NCI-H1930 (cell line): ENCODE data around the gene TERC.

ENCODE experiments used
- DNase-seq, 2 experiments: peaks; one replicate each; lab custom pipeline; 2025; lab: John Stamatoyannopoulos, UW

TERC gene

DNA sequence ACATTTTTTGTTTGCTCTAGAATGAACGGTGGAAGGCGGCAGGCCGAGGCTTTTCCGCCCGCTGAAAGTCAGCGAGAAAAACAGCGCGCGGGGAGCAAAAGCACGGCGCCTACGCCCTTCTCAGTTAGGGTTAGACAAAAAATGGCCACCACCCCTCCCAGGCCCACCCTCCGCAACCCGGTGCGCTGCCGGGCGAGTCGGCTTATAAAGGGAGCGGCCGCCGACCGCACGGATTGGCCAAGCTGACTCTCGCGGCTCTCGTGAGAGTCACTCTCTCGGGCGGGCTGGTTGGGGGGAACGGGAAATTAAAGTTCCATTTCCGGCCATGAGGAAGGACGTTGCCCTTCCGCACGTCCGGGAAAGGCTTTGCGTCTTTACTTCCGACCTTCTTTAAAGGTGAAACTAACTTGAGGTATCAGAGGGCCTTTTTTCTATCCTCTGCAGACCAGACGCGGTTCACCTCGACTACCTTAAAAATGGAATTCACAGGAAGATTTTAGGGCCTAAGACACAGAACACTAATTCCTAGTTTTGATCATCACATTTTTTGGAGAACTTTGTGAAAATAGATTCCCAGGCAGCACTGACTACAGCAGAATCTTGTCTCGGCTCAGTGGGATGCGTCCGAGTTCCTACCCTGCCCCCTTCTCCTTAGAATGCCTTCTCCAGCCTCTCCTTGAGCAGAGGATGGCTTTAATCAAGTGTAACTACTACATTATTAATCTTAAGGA, at the start of gene TERC:
TERC (minus strand) TSS at position 179 of the 731 bp plus-strand sequence.
- DNase-seq = peak; percentile 90 to 92

DNA sequence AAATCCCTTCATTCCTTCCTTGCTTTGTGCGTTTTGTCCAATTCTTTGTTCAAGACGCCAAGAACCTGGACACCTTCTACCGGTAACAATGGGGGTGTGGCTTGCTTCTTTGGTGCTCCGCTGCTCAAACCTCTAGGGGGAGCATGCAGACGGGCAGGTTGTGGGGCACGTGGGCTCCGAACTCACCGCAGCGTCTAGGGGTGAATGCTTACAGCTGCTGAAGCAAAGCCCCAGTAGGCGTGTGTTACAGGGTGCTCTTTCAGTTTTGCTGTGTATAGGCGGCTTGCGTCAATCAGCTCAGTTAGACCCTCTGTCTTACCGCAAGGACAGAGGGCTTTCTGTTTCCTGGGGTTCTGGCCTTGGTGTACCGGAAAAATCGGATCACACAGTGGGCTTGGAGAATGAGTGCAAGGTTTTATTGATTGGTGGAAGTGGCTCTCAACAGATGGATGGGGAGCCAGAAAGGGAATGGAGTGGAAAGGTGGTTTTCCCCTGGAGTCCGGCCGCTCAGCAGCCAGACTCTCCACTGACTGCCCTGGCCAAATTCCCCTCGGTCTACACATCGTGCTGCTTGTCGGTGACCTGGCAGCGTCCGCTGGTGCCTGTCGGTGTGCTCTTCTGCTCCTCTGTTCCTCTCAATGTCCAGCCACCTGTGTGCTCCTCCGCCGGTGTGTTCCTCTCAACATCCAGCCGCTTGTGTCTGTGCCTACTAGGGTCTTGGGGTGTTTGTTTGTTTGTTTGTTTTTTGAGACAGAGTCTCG, 49.1 kb upstream of the TERC start:
- DNase-seq = peak; percentile 13 to 18

DNA sequence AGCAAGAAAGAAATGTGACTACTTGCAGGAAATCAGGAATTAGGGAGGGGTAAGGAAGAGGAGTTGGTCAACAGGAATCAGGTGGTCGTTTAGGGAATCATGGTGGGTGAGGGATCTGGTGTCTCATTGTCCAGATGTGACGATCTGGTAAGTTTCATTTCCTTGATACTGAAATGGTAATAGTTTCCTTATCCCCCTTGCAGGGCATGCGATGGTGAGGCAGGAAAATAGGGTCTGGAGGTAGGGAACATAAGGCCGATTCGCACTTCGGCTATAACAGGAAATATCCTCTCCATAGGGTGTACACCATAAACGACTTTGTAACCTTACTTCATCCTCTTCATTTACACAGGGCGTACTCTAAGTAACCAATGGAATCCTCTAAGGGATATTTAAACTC, 48.4 kb upstream of the TERC start:
- DNase-seq = no peak

- peak; percentile 47 to 55 for DNase-seq
These were observed 47.7 kb upstream of the TERC start, which contains the start of the genes LRRC34 and LRRIQ4 for GRCh38 chr3:169812332-169813235. Gene LRRC34 (minus strand): TSS chr3:169812904. CDS start chr3:169812548, 356 bp downstream. Gene LRRIQ4 (plus strand): TSS chr3:169812870. CDS start chr3:169821922, 9,052 bp downstream.

GRCh38 chr3:169811631-169812331, 46.9 kb upstream of the TERC start:
- peak; percentile 12 to 14 for DNase-seq

DNA sequence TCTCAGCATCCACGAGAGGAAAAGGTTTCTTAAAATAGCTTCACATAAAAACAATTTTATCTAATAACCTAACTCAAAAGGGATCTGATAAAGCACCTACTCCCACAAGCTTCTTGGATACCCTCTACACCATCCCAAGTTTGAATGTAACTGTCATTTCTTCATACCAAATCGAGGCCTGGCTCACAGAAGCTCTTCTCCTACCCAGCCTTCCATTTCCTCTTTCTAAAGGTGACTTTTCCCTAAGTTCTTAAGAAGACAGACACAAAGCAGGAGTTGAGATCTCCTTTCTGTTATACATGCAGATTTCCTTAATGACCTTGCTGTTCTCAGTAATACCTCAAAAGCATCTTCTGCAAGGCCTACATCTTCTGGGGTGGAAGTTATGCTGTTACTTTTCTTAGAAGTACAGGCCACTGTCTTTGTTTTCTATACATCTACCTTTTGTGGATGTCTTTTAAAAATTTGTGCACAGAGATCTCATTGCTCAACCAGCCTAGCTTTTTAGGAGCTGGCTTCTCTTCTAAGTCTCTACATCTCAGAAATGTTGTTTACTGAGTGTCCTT, 44.5 kb upstream of the TERC start:
- DNase-seq = no peak

- no peak for DNase-seq
These were observed 39.8 kb upstream of the TERC start for GRCh38 chr3:169804681-169805080.

- no peak for DNase-seq
These were observed 27.5 kb upstream of the TERC start for GRCh38 chr3:169792359-169792758.

DNA sequence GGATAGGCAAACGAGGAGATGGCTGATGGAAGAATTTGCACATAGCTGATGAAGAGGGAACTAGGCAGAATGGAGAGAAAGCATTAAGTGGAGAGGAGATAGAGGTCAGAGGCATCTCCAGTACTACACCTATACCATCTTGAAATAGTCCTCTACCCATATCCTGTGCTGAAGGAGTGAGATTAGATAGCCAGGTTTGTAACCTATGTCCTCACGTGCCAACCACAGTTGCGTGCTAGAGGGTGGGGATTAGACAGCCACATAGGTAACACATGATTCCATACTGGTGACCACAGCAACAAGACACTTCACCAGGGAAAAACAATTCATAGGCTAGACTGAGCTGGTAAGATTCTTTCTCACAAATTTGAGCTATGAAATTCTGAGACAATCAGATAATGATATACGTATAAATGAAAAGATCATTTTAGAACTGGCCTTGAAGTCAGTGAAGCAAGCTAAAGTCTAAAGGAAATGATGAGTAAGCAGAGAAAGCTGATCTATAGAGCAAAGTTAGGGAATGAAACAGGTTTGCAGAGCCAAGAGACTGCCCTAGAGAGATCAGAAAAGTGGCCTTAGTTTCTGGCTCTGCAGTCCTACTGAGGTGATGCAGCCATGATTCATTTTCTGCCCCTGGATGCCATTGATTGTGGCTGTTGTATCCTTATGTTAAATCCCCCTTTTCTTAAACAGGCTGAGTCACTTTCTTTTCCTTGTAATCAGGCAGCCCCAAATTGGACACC, 26.0 kb upstream of the TERC start:
- no peak for DNase-seq

DNA sequence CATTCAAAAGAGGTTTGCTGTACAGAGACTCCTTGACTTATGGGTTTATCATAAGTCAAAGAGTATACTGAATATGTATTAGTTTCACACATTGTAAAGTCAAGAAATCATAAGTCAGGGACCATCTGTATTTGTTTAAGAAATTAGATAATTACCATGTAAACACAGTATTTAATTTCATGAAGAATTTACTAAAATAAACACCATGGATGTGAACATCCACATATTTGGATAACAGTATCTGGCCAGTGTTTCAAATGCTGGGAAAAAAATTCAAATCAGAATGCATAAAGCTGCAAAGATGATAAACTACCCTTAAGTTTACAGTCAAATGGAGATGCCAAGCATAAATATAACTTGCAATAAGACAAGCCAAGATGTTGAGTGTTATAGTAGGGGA, 25.4 kb upstream of the TERC start:
- DNase-seq = no peak

DNA sequence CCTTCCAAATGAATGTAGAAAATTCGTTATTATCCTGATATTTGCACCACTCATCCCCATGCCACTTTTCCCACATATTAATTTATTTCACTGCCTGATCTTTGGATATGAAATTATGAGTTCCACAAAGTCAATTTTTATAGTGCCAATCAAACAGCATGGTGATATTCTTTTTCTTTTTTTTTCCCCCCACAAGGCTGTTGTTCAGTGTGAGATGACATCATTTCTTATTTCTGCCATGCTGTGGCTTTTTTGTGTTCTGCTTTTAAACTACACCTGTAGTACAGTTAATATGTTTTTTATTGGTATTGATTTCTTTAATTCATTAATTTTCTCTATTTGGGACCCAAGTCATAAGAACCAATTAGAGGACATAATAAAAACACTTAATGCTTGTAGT, 22.9 kb upstream of the TERC start:
- DNase-seq = no peak

- DNase-seq = no peak
These were observed 22.3 kb upstream of the TERC start for GRCh38 chr3:169787120-169787519.

DNA sequence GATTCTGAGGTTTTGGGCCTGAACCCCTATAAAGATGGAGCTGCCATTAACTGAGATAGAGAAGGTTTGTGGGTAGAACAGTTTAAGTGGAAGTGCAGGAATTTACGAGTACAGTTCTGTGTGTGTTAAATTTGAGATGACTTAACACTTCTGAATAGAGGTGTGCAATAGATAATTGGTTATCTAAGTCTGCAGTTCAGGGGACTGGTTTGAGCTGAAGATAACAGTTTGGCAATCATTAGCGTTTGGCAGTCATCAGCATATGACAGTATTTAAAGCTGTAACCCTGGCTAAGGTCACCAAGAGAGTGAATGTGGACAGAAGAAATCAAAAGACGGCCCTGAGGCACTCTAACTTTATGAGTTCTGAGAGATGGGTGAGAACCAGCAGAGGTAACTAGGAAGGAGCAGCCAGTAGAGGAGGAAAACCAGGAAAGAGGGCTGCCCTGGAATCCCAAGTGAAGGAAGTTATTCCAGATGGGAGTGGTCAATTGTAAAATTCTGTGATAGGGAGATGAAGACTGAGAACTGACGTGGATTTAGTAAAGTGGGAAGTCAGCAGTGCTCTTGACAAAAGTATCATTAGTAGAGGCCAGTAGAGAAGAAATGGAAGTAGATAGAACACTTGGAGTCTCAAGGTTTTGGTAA, 16.5 kb upstream of the TERC start:
- DNase-seq = no peak

DNA sequence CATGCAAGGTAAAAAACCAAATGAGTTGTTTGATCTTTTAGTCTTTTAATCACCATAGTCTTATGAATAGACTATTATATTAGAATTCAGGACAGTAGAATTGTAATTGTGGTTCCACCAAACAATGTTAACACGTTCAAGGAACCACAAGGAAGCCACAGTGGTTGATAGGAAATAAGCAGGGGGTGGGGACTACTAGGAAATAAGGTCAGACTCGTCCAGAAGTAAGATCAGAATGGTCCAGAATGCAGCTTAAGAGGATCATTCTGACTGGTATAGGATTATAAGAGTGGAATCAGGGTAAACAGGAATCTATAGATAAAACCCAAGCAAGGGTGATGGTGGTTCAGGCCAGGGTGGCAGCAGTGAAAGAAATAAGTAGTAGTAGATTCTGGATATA, 15.9 kb upstream of the TERC start:
- DNase-seq = no peak

DNA sequence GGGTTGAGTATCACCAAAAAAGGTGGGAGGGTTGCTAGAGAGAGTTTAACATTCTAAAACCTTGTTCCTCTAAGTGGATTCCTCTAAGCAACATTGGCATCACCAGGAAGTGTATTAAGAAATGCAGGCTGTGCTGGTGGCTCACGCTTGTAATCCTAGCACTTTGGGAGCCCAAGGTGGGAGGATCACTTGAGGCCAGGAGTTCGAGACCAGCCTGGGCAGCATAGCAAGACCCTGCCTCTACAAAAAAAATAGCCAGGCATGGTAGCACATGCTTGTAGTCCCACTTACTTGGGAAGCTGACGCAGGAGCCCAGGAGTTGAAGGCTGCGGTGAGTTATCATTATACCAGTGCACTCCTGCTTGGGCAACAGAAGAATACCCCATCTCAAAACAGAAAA, 13.0 kb upstream of the TERC start:
- DNase-seq = no peak

- no peak for DNase-seq
These were observed 9.3 kb upstream of the TERC start for GRCh38 chr3:169774186-169774585.

DNA sequence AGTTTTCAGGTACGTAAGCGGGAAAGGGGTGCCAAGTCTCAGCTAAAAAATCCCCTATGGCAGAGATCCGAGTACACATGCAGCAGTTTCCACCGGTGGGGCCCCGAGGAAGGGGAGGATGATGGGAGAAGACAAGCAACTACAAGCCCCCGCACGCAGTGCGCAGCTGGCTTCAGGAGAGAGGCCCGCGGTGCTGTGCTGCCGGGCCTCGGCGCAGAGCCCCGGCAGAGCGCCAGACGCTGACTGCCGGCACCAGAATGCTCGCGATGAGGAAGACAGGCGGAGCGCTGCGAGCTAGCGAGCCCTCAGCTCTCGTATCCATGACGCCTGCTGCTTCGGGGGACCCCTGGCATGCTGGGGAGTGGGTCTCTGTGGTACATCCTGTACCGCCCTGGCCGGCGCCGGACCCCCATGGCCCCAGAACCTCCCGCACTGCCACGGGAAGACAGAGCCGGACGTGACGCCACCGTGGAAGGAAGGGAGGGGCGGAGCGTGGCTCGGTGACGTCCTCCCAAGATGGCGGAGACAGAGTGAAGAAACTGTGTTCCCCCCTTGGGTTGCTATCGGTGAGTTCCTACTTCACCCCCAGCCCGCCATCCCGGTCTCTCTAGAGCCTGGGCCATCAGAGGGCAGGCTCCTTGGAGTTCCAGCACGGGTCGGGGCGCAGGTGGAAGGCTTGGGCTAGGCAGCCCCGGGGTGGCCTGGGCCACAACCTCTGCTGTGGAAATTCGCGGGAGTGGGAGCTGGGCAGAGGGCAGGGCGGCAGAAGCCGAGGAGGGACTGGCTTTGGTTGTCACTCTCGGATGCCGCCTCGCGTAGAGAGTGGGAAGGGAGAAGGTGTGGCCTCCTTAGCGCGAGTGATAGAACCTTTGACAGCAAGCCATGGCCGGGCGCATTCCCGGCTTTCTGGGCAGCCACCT, 8.3 kb upstream of the TERC start, which contains the start of gene MYNN:
MYNN (plus strand) TSS at position 500 of the 920 bp plus-strand sequence. CDS start 900 bp downstream, outside the sequence.
- peak; percentile 75 to 84 for DNase-seq

DNA sequence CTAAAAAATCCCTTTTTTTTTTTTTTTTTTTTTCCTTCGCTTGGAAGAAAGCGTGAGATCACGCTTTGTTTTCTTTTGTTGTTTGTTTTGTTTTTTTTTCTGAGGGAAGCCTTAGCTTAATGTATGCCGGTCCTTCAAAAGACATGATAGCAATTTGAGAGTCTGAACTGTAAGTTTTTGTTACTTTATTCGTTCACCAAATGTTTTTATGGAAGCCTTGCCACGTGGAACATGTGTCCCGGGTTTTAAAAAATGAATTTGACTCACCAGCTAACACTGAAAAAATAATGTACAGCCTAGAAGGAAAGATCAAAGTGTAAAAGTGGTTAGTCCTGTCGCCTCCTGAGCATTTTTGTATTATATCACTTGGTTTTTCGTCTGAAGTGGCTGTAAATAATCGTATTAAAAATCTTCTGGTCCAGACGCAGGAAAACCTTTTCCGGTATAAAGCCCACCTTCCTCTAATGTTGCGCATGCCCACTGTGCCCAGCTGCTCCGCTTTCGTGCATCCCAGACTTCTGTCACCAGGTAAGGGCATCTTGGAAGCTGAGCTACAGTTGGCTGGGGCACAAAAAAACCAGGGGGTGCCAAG, 7.5 kb upstream of the TERC start:
- peak; percentile 75 to 81 for DNase-seq
